NAMALWA (cell line): ENCODE results near the gene ABCG2.
"Not testable (repeated sequence)": the region's sequence is repeated elsewhere in the genome, so short reads cannot be mapped to it uniquely, and the experiment has no call there.

Experiments used
- DNase-seq: peaks from one replicate; pipeline ENCODE4 v3.0.0-alpha.2; 2015; ENCODE audit warnings: low spot score

The ABCG2 gene

DNA sequence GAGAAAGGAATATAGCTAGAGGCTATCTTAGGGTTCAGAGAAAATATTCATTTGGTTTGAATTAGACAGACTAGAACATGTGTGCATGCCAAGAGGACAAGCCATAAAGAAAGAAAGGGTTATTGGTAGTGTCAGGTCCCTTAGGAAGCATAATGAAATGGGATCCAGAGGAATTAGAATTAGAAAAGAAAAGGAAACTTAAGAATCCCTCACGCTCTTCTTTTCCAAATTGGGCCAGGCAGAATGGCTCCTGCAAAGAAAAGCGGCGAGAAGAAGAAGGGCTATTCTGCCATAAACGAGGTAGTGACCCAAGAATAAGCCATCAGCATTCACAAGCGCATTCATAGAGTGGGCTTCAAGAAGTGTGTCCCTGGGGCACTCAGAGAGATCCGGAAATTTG, 4.9 kb upstream of the ABCG2 start:
- DNase-seq: no peak

DNA sequence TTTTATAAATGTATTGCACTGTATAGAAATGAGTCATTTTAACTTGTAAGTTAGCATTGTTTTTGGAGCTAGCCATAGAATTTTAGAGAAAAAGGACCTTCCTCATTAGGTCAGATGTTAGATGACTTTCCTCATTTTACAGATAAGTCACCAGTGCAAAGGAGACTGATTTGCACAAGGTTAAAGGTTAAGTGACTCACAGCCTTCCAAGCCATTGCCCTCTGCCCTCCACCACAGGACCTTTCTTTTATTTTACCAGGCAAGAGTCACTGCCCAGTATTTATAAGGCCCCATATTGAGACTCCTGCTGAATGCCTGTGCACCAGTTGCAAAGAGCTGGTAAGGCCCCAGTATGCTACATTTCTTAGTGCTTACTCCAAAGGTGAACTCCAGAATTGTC, 4.2 kb upstream of the ABCG2 start:
- DNase-seq: no peak

DNA sequence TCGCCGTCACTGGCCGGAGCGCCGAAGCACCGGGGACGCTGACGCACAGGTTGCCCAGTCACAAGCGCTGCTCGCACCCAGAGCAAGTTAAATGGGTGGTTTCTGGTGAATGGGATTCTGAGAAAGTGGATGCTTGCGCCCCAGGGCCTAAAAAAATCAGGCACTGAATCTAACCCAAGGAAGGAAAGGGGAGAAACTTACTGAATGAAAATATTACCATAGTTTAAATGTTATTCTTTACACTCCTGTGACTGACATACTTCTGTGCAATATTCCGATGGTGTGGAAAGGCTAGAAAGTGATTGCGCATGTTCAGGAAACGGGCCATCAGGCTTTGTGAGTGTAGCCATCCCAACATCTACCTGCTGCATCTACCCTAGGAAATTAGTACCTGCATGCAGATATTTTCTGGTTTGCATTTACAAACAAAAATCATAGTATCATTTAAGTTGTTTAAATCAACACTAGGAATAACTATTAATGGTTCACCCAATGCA, 838 bp upstream of the ABCG2 start:
- DNase-seq: no peak

DNA sequence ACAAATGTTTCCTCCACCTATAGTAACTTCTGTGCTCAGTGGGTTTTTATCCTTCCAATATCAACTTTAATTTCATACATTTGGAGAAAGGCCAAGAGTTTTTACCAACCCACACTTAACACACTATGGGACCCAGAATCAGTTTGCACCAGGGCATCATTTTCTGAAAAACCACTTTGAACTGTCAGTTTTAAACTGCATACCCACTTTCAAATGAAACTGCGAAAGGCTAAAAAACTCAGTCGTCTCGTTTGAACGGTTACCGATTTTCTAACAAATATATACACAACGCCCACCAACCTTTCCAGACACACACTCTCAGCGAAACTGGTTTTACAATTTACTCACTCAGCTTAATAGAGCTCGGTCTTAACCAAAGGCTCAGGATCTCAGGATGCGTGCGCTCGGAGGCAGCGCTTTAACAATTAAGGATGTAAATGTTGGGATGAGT, 376 bp downstream of the ABCG2 start:
- DNase-seq: no peak

DNA sequence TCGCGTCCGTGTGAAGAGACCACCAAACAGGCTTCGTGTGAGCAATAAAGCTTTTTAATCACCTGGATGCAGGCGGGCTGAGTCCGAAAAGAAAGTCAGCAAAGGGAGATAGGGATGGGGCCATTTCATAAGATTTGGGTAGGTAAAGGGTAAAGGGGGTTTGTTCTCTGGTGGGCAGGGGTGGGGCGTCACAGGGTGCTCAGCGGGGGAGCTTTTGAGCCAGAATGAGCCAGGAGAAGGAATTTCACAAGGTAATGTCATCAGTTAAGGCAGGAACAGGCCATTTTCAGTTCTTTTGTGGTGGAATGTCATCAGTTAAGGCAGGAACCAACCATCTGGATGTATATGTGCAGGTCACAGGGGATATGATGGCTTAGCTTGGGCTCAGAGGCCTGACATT, 6.1 kb downstream of the ABCG2 start:
- DNase-seq: not testable (repeated sequence)

DNA sequence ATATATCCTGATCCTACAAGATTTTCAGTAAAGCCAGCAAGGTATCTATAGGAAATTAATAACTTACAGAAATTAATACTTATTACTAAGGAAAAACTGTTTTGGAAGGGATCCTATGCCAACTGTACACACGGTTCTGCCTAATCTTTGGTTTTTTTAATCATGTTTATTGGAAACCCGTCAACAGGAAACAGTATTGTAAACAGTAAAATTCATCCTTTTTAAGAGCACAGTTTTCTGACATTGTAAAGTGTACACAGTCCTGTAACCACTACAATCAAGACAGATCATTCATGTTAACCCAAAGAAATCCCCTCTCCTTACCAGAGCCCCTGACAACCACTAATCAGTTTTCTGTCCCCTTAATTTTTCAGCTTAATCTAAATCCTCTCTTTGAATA, 9.9 kb downstream of the ABCG2 start:
- no peak for DNase-seq

DNA sequence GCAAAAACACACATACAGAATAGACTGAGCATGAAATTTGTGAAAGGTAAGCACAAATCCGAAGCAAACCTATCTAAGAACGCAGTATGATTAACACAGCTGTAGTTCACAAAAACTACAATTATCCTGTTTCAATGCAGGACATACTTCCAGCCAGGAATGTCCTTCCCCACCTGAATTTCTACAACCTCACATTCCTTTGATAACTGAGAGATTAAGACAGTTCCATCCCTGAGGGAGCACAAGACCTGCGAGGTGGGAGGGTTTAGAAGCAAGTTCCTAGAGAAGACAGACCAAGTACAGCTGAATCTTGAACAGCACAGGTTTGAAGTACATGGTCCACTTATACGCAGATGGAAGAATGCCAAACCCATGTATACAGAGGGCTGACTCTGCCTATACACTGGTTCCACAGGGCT, 10.6 kb downstream of the ABCG2 start:
- DNase-seq: no peak

DNA sequence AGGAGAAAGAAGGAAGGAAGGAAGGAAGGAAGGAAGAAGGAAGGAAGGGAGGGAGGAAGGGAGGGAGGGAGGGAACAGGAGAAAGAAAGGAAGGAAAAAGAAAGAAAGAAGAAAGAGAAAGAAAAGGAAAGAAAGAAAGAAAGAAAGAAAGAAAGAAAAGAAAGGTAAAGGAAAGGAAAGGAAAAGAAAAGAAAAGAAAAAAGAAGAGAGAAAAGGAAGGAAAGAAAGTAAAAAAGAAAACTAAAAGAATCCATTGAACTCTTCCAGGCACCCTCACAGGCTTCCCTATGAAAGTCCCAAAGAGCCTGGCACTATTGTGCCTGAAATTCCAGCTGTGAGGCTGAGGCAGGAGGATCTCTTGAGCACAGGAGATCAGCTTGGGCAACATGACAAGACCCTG, 11.5 kb downstream of the ABCG2 start:
- no peak for DNase-seq

DNA sequence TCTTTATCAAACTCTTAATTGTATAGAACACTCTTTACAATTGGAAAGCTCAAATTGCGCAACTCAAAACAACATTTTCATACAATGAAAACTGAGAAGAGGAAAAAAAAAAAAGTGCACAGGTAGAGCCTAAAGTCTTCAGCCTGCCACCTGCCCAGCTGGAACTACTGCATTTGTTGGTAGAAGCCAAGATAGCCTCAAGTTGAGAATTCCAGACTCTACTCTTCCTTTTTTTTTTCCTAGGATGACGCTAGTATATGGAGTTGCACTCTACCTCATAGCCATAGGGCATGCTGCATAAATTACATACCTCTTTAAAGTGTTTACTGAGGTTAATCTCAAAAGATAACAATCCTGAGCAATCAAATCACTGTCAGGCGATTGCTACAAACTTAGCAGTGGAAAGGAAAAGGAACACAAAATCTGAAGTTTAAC, 13.6 kb downstream of the ABCG2 start:
- no peak for DNase-seq

DNA sequence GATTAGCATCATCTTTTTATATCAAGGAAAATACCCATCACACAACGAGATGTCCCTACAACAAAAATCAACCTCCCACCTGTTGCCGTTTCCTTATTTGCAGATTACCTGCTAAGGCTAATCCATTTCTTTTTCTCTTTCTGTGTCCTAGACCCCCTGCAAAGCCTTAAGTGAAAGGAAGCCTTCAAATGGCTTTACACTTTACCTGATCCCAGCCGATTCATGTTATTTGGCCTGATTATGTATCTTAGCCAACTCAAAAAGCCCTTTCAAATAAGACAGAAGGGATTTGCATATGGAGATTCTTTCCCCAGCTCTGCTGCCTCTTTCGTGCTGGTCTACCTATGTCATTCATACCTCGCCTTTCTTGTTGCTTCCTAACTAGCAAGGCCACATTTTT, 14.4 kb downstream of the ABCG2 start:
- no peak for DNase-seq

DNA sequence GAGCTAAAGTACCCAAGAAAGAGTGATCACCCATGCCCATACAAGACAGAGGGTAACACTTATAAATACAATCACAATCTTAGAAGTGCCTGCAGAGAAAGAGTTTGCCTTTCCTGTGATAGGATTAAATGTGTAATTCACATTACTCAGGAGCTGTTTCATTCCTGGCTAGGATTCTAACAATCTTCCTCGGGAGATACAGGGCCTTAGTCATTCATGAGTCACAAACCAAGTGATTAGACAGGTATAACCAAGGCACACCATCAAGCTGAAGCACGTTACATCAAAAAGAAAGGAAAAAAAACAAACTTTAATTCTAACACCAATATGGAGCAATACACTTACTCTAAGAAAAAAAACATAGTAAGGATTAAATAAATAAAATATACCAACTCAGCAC, 14.9 kb downstream of the ABCG2 start:
- DNase-seq: no peak

DNA sequence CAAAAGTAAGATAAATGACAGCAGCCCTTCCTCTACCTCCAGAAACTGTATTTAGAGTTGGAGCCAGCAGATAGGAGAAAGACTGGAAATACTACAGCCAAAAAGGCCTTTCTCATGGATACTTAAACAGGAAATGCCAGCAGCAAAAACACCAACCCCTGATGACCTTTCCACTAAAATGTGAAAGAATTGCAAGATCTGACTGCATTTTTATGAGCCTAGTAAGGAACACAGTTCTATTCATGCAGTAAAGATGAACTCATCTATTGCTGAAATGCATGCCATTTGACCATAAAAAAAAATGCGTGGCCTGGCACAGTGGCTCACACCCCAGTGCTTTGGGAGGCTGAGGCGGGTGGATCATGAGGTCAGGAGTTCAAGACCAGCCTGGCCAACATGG, 19.9 kb downstream of the ABCG2 start:
- no peak for DNase-seq

DNA sequence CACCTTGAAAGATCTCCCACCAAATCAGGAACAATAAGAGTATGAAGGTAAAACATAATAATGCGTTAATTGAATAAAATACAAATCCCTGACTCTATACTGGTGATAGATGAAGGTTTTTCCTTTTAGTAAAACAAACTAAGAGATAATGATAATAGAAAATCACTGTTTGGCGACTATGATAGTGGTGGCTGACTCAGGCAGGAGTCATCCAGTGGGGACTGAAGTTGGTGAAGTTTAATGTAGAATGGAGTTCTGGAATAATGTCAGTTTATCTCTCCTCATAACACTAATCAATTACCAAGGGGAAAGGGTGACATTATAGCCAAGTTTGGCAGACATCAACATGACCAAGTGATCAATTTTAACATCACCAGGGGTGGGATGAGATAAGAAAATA, 21.3 kb downstream of the ABCG2 start:
- DNase-seq: no peak

DNA sequence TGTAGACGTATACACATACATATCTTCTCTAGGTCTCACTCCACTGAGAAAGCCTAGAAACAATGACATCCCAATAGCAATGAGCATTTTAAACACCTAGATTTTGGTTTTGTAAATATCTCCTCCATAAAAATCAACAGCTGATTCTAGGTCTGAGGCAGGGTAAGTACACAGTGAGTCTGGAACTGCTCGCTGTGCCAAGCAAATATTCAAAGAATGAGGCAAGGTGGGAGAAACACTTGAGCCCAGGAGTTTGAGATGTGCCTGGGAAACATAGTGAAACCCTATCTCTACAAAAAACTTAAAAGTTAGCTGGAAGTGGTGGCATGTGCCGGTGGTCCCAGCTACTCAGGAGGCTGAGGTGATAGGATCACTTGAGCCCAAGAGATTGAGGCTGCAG, 22.2 kb downstream of the ABCG2 start:
- DNase-seq: no peak

DNA sequence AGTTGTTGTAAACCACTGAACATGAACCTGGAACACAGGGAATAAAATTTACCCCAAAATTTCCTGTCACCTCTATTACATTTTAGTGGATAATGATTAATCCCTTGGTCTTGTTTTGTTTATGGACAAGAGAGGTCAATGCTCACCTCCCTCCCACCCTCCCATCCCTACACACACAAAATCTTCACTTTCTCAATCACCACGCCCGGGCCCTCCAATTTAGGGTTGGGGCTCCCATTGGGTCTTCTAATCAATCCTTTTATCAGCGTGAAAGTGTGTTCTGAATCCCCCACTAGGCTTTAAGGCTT, 23.1 kb downstream of the ABCG2 start:
- no peak for DNase-seq

DNA sequence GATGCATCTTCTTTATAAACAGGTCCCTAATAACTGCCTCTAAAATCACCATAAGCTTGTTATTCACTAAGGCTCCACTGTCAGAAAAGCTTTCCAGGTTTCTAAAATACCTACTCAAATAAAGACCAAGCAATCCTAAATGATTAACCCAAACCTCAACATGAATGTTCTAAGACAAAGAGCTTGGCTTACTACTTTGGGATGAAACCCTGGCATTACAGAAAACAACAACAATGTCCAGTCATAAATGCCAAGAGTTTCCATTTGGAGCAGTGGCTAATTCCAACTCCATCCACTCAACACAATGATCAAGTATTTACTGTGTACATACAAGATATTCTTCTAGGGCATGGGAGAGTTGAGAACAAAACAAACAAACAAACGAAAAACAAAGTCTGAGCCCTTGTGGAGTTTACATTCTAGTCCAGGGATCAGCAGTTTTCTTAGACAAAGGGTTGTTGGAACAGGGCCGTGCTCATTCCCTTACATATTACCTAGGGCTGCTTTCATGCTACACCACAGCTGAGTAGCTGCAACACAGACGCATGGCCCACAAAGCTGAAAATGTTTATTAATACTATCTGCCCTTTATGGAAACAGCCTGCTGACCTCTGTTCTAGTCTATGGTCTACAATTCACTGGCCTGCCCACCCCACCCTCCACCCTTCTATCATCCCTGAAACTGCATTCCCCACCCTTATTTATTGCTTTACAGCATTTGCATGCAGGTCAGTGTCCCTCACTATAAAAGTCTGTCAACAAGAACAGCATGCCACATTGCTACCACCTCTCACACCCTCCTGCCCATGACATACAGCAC, 23.7 kb downstream of the ABCG2 start:
- DNase-seq: no peak

DNA sequence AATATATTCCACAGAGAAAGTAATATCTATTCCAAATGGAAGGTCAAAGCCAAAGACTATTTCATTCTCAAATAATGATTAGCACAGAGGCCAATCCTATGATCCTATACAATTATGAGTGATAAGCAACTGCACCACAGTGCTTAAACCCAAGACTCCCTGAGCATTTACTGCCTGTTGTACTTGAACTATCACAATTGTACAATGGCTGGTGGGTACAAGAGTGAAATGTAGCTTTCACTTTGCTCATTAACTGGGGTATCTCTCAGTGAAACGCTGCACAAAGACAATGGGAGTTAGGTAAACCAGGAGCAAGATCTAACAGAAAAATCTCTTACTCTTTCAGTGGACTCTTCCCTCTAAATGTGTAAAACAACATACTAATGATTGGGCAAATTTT, 24.3 kb downstream of the ABCG2 start:
- DNase-seq: no peak

DNA sequence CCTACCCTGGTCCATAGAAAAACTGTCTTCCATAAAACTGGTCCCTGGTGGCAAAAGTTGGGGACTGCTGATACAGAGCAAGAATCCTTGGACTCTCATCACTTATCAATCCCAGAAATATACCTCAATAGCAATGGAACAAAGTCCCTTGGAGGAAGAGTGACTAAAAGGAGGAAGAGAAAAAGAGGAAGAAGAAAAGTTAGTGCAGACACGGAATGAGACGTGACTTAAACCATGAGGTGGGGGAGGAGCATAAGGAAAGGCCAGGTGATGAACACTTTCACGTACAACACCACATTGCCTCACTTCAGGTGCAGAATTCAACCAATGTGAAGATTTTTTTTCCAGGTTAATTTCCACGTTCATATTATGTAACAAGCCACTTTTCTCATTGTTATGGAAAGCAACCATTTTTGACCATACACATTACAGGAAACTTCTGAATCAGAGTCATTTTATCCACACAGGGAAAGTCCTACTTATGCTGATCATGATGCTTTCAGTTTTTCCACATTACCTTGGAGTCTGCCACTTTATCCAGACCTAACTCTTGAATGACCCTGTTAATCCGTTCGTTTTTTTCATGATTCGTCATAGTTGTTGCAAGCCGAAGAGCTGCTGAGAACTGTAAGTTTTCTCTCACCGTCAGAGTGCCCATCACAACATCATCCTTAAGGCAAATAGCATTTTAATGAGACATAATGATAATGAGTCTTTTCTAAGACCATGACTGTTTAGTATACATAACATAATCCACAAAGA, 27.7 kb downstream of the ABCG2 start:
- DNase-seq: no peak

DNA sequence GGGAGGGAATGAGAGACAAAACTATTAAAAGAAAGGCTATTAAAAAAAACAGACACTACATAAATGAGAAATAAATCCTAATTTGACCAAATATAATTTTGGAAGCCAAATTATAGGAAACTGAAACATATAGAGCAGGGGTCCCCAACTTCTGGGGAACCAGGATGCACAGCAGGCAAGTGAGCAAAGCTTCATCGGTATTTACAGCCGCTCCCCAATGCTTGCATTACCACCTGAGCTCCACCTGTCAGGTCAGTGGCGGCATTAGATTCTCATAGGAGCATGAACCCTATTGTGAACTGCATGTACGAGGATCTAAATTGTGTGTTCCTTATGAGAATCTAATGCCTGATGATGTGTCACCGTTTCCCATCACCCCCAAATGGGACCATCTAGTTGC, 28.4 kb downstream of the ABCG2 start:
- DNase-seq: no peak

DNA sequence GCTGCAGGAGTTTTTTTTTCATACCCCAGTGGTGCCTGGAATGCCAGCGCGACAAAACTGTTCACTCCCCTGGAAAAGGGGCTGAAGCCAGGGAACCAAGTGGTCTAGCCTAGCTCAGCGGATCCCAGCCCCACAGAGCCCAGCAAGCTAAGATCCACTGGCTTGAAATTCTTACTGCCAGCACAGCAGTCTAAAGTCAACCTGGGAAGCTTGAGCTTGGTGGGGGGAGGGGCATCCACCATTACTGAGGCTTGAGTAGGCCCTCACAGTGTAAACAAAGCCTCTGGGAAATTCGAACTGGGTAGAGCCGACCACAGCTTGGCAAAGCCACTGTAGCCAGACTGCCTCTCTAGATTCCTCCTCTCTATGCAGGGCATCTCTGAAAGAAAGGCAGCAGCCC, 36.2 kb downstream of the ABCG2 start:
- not testable (repeated sequence) for DNase-seq

DNA sequence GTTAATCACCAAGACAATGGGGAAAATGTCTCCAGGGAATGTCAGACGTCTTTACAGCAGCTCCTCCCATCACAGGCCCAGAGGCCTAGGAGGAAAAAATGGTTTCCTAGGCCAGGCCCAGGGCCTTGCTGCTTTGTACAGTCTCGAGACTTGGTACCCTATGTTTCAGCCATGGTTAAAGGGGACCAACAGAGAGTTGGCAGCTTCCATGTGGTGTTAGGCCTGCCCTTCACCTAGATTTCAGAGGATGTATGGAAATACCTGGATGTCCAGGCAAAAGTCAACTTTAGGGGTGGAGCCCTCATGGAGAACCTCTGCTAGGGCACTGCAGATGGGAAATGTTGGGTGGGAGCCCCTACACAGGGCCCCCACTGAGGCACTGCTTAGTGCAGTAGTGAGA, 38.5 kb downstream of the ABCG2 start:
- no peak for DNase-seq

DNA sequence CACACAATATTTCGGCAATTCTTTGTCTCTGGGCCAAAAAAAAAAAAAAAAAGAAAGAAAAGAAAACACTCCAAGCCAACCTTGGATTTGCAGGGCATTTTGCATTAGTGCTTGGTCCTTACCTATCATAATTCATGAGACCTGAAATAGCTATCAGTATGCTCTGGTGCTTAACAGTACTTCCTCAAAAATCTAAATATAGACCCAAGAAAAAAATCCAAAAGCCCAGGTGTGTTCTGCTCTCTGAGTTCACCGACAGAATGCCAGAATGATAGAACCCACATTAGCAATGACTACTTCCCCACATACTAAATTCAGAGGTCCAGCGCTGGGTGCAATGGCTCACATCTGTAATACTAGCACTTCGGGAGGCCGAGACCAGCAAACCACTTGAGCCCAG, 42.9 kb downstream of the ABCG2 start:
- no peak for DNase-seq

DNA sequence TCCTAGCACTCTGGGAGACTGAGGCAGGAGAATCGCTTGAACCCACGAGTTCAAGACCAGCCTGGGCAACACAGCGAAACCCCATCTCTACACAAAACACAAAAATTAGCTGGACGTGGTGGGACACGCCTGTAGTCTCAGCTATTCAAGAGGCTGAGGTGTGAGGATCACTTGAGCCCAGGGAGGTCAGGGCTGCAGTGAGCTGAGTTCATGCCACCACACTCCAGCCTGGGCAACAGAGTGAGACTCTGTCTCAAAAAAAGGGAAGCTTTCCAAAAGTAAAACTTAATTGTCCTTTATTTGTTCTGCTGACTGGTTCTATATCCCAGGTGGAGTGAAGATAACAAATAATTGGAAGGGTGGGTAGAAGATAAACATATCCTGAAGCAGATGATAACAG, 45.6 kb downstream of the ABCG2 start:
- DNase-seq: no peak

DNA sequence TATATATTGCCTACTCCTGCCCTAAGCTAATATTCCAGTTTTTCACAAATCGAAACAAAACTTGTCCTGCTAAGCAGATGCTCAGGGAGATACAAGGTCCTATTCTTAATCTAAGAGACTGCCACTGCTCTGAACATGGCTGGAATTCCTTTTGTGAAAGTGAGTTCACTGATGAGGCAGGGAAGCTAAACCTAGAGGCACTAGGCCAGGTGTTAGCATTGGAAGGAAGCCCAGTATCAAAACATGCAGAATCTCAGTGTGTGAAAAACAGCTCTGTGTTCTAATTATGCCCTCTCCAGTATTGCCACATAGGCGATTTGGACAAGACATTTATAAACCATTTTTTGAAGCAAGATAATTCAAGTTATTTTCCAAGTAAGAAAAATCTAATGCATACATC, 47.6 kb downstream of the ABCG2 start:
- no peak for DNase-seq
